ENCODE data around the gene HOXB6.

- TF ChIP-seq, protein P1, sequence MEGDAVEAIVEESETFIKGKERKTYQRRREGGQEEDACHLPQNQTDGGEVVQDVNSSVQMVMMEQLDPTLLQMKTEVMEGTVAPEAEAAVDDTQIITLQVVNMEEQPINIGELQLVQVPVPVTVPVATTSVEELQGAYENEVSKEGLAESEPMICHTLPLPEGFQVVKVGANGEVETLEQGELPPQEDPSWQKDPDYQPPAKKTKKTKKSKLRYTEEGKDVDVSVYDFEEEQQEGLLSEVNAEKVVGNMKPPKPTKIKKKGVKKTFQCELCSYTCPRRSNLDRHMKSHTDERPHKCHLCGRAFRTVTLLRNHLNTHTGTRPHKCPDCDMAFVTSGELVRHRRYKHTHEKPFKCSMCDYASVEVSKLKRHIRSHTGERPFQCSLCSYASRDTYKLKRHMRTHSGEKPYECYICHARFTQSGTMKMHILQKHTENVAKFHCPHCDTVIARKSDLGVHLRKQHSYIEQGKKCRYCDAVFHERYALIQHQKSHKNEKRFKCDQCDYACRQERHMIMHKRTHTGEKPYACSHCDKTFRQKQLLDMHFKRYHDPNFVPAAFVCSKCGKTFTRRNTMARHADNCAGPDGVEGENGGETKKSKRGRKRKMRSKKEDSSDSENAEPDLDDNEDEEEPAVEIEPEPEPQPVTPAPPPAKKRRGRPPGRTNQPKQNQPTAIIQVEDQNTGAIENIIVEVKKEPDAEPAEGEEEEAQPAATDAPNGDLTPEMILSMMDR (IDR thresholded peaks at IDR 0.05): no peak
- TF ChIP-seq POLR2A (IDR thresholded peaks at IDR 0.05): no peak
Measured at GRCh38 chr17:48624544-48625494, 20.0 kb upstream of the HOXB6 start.

Data from adrenal gland (tissue), 5 donors.